SW480 (cell line): ENCODE measurements around the gene AARS2.
A peak's percentile ranks its signal among the peaks of the same experiment; 100 is the strongest.

Experiments used
- DNase-seq: peaks from one replicate; pipeline ENCODE4 v3.0.0-alpha.2; 2016; ENCODE audit warnings: low spot score

Gene AARS2

GRCh38 chr6:44300292-44300823 lies 12.8 kb downstream of the AARS2 start:
- no peak for DNase-seq

GRCh38 chr6:44298864-44299263 lies 14.3 kb downstream of the AARS2 start:
- DNase-seq = no peak

GRCh38 chr6:44298055-44298803 lies 14.9 kb downstream of the AARS2 start:
- DNase-seq = no peak

- no peak for DNase-seq
These were observed 15.8 kb downstream of the AARS2 start for GRCh38 chr6:44297063-44298038.

GRCh38 chr6:44294832-44295791 lies 18.0 kb downstream of the AARS2 start:
- DNase-seq = no peak

GRCh38 chr6:44292661-44293365 lies 20.3 kb downstream of the AARS2 start:
- no peak for DNase-seq

- no peak for DNase-seq
These were observed 21.3 kb downstream of the AARS2 start for GRCh38 chr6:44291841-44292240.

GRCh38 chr6:44289726-44290260 lies 23.4 kb downstream of the AARS2 start:
- DNase-seq = no peak

GRCh38 chr6:44286747-44287146 lies 26.4 kb downstream of the AARS2 start:
- DNase-seq = no peak

GRCh38 chr6:44286285-44286565 lies 26.9 kb downstream of the AARS2 start:
- DNase-seq = no peak

- DNase-seq = no peak
These were observed 27.4 kb downstream of the AARS2 start for GRCh38 chr6:44285552-44286284.

- DNase-seq = no peak
These were observed 28.3 kb downstream of the AARS2 start for GRCh38 chr6:44284867-44285266.

- no peak for DNase-seq
These were observed 29.0 kb downstream of the AARS2 start for GRCh38 chr6:44284121-44284520.

- peak; percentile 50 for DNase-seq
These were observed 34.1 kb downstream of the AARS2 start for GRCh38 chr6:44278774-44279697.

GRCh38 chr6:44278315-44278714 lies 34.8 kb downstream of the AARS2 start:
- DNase-seq = no peak

- DNase-seq = no peak
These were observed 35.4 kb downstream of the AARS2 start for GRCh38 chr6:44277763-44278162.

GRCh38 chr6:44276667-44277640 lies 36.2 kb downstream of the AARS2 start:
- no peak for DNase-seq
